ENCODE results near the gene CYP4X1. TPM values are rescaled to one million over a fixed set of nuclear protein-coding genes. Genes with fewer than 3 reads are reported as not detected.
"Not testable (repeated sequence)": the region's sequence is repeated elsewhere in the genome, so short reads cannot be mapped to it uniquely, and the experiment has no call there.

The CYP4X1 gene
- total RNA-seq (not detected), polyA plus RNA-seq (not detected), total RNA-seq (0 to 0.17 (median 0) reads per million in 6 experiments)

GRCh38 chr1:47023268-47024140, at the start of gene CYP4X1:
Gene CYP4X1, plus strand, starts transcription at chr1:47023669. Its CDS starts 149 bp downstream, at chr1:47023818.
- H3K36me3 Mint-ChIP-seq = no peaks in the 10 kb centered on the region
- H3K4me3 Mint-ChIP-seq = no peak within 1 kb of the TSS
- peak within 1 kb of the TSS in 1 of 10 donors; percentile 5 for H3K27ac Mint-ChIP-seq
- ATAC-seq (no peak), DNase-seq (no peak)
- H3K4me1 Mint-ChIP-seq = peaks cover 0 to 2% (median 0%) of the 10 kb centered on the region in 4 donors
- peaks cover 0 to 2% (median 0%) of the 10 kb centered on the region in 9 donors for H3K9me3 Mint-ChIP-seq
- peaks cover 18 to 40% (median 36%) of the 10 kb centered on the region in 5 donors for H3K27me3 Mint-ChIP-seq
- POLR2A ChIA-PET = no interaction called here

- peaks cover 13 to 56% (median 45%) of the 10 kb centered on the region in 5 donors for H3K27me3 Mint-ChIP-seq
- H3K36me3 Mint-ChIP-seq = no peaks in the 10 kb centered on the region
- H3K4me3 Mint-ChIP-seq = no peak overlapping the region
- no peaks in the 10 kb centered on the region for H3K4me1 Mint-ChIP-seq
- peaks cover 0 to 22% (median 11%) of the 10 kb centered on the region in 9 donors for H3K9me3 Mint-ChIP-seq
- ATAC-seq (no peak), DNase-seq (no peak)
- H3K27ac Mint-ChIP-seq = no peak overlapping the region
- POLR2A ChIA-PET = no interaction called here
These were observed 40.2 kb upstream of the CYP4X1 start for GRCh38 chr1:46983166-46983829.

GRCh38 chr1:46983830-46984586, 39.5 kb upstream of the CYP4X1 start:
- Mint-ChIP-seq H3K27me3 (peaks cover 13 to 50% (median 39%) of the 10 kb centered on the region in 5 donors), H3K4me3 (no peak overlapping the region), H3K4me1 (no peaks in the 10 kb centered on the region), H3K36me3 (no peaks in the 10 kb centered on the region), H3K9me3 (peaks cover 0 to 21% (median 11%) of the 10 kb centered on the region in 9 donors), H3K27ac (no peak overlapping the region)
- no peak for DNase-seq
- no peak for ATAC-seq
- POLR2A ChIA-PET = no interaction called here

GRCh38 chr1:46990541-46990940, 32.9 kb upstream of the CYP4X1 start:
- DNase-seq, H3K4me1 Mint-ChIP-seq, POLR2A ChIA-PET, H3K36me3 Mint-ChIP-seq, ATAC-seq, H3K9me3 Mint-ChIP-seq, H3K4me3 Mint-ChIP-seq, H3K27ac Mint-ChIP-seq: not testable (repeated sequence)
- H3K27me3 Mint-ChIP-seq = peaks cover 3 to 23% (median 10%) of the 10 kb centered on the region in 5 donors

- no peak overlapping the region for H3K4me3 Mint-ChIP-seq
- H3K4me1 Mint-ChIP-seq = no peaks in the 10 kb centered on the region
- DNase-seq = no peak
- peaks cover 0 to 2% (median 0%) of the 10 kb centered on the region in 9 donors for H3K9me3 Mint-ChIP-seq
- ATAC-seq = no peak
- POLR2A ChIA-PET = no interaction called here
- no peak overlapping the region for H3K27ac Mint-ChIP-seq
- peaks cover 0 to 3% (median 0%) of the 10 kb centered on the region in 3 donors for H3K36me3 Mint-ChIP-seq
- peaks cover 6 to 20% (median 10%) of the 10 kb centered on the region in 5 donors for H3K27me3 Mint-ChIP-seq
These were observed 32.2 kb upstream of the CYP4X1 start for GRCh38 chr1:46991083-46991923.

GRCh38 chr1:46996659-46997281, 26.7 kb upstream of the CYP4X1 start:
- Mint-ChIP-seq H3K36me3 (no peaks in the 10 kb centered on the region), H3K9me3 (peaks cover 0 to 2% (median 0%) of the 10 kb centered on the region in 9 donors), H3K4me1 (no peaks in the 10 kb centered on the region), H3K4me3 (no peak overlapping the region), H3K27ac (no peak overlapping the region), H3K27me3 (peaks cover 23 to 54% (median 33%) of the 10 kb centered on the region in 5 donors)
- POLR2A ChIA-PET = no interaction called here
- DNase-seq (no peak), ATAC-seq (no peak)

- POLR2A ChIA-PET = no interaction called here
- Mint-ChIP-seq H3K9me3 (peaks cover 0 to 3% (median 0%) of the 10 kb centered on the region in 9 donors), H3K27ac (no peak overlapping the region), H3K27me3 (peaks cover 19 to 85% (median 49%) of the 10 kb centered on the region in 5 donors), H3K4me3 (no peak overlapping the region), H3K4me1 (no peaks in the 10 kb centered on the region), H3K36me3 (no peaks in the 10 kb centered on the region)
- DNase-seq = no peak
- ATAC-seq = no peak
These were observed 21.3 kb upstream of the CYP4X1 start for GRCh38 chr1:47002211-47002610.

GRCh38 chr1:47003896-47004403, 19.5 kb upstream of the CYP4X1 start:
- Mint-ChIP-seq H3K4me1 (no peaks in the 10 kb centered on the region), H3K27ac (no peak overlapping the region), H3K4me3 (no peak overlapping the region), H3K9me3 (peaks cover 0 to 3% (median 0%) of the 10 kb centered on the region in 9 donors), H3K27me3 (peaks cover 19 to 91% (median 50%) of the 10 kb centered on the region in 5 donors), H3K36me3 (no peaks in the 10 kb centered on the region)
- ATAC-seq = no peak
- DNase-seq = no peak
- POLR2A ChIA-PET = no interaction called here

- peaks cover 12 to 71% (median 36%) of the 10 kb centered on the region in 5 donors for H3K27me3 Mint-ChIP-seq
- POLR2A ChIA-PET, H3K9me3 Mint-ChIP-seq, DNase-seq, H3K4me3 Mint-ChIP-seq, ATAC-seq, H3K4me1 Mint-ChIP-seq, H3K27ac Mint-ChIP-seq, H3K36me3 Mint-ChIP-seq: not testable (repeated sequence)
These were observed 17.0 kb upstream of the CYP4X1 start for GRCh38 chr1:47006437-47006836.

GRCh38 chr1:47013293-47013692, 10.2 kb upstream of the CYP4X1 start:
- POLR2A ChIA-PET = no interaction called here
- no peak for DNase-seq
- Mint-ChIP-seq H3K27me3 (peaks cover 3 to 29% (median 6%) of the 10 kb centered on the region in 5 donors), H3K27ac (no peak overlapping the region), H3K36me3 (no peaks in the 10 kb centered on the region), H3K4me3 (no peak overlapping the region), H3K4me1 (no peaks in the 10 kb centered on the region), H3K9me3 (peaks cover 0 to 19% (median 0%) of the 10 kb centered on the region in 9 donors)
- ATAC-seq = no peak

GRCh38 chr1:47021070-47021469, 2.4 kb upstream of the CYP4X1 start:
- Mint-ChIP-seq H3K36me3 (no peaks in the 10 kb centered on the region), H3K9me3 (peaks cover 0 to 11% (median 0%) of the 10 kb centered on the region in 9 donors), H3K4me3 (no peak overlapping the region), H3K4me1 (peaks cover 0 to 2% (median 0%) of the 10 kb centered on the region in 4 donors), H3K27ac (no peak overlapping the region), H3K27me3 (peaks cover 19 to 47% (median 31%) of the 10 kb centered on the region in 5 donors)
- POLR2A ChIA-PET = no interaction called here
- DNase-seq (no peak), ATAC-seq (no peak)

All from naive thymus-derived CD8-positive, alpha-beta T cell (primary cell).